Measurements from ENCODE around the gene RGS19.
A peak's percentile ranks its signal among the peaks of the same experiment; 100 is the strongest.

The RGS19 gene

DNA sequence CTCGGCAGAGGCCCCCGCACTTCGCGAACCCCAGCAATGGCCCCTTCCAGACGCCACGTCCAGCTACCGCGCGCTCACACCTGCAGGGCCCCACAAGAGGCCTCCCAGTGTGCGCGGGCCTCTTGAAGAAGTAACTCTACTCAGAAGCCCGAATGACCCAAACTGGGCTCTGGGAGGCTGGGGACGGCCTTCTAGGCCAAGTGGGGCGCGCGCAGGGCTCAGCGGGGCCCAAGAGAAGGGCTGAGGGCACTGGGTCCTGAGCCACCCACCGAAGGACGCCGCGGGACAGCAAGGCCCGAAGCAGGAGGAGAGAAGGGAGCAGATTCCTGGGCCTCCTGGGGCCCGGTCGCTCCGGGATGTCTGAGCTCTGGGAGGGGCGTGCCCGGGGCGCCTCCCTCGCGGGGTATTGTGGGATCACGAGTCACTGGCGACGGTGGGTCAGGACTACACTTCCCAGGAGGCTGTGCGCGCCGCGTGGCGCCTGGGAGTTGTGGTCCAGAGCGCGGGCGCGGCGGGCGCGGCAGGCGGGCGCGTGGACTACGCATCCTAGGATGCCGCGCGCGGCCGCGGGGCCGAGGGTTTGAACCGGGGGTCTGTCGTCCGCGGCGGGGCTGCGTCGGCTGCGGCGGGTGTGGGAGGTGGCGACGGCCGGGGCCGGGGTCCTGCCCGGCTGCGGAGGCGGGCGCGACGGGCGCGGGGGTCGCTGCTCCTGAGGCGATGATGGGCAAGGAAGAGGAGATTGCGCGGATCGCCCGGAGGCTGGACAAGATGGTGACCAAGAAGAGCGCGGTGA is 16.5 kb downstream of the RGS19 start, which contains the start of gene TCEA2:
TCEA2 (plus strand) TSS at position 603 of the 793 bp plus-strand sequence; CDS start at position 718, 115 bp downstream.
- DNase-seq, result peak; percentile 97

DNA sequence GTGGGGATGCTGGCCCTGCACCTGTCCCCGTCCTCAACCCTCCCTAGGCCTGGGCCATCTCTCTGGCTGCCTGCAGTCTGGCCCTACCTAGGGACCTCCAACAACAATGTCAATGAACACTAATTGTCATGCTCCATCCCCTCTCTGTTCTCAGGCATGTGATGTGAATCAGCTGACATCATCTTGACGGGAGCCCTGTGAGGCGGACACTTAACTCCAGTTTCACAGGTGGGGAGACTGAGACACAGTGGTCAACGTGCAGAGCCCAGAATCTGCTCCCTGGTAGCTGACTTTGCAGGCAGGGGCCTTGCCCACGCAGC is 17.1 kb downstream of the RGS19 start:
- DNase-seq, result no peak

DNA sequence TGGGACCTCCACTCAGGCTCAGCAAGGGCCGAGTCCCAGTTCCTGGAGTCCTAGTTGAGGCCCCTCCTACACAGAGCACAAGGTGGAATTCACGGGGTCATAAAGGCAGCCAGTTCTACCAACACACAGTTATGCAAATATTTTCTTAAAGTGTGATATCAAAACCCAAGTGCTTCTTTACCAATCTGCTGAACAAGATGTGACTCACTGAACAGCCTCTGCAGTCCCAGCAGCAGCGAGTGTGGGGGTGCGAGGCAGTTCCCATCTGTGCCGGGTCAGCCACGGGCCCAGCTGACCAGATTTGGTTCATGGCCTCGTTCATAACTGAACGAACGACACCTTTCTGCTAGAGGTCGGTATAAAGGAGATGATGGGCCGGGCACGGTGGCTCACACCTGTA is 20.8 kb downstream of the RGS19 start:
- no peak for DNase-seq

DNA sequence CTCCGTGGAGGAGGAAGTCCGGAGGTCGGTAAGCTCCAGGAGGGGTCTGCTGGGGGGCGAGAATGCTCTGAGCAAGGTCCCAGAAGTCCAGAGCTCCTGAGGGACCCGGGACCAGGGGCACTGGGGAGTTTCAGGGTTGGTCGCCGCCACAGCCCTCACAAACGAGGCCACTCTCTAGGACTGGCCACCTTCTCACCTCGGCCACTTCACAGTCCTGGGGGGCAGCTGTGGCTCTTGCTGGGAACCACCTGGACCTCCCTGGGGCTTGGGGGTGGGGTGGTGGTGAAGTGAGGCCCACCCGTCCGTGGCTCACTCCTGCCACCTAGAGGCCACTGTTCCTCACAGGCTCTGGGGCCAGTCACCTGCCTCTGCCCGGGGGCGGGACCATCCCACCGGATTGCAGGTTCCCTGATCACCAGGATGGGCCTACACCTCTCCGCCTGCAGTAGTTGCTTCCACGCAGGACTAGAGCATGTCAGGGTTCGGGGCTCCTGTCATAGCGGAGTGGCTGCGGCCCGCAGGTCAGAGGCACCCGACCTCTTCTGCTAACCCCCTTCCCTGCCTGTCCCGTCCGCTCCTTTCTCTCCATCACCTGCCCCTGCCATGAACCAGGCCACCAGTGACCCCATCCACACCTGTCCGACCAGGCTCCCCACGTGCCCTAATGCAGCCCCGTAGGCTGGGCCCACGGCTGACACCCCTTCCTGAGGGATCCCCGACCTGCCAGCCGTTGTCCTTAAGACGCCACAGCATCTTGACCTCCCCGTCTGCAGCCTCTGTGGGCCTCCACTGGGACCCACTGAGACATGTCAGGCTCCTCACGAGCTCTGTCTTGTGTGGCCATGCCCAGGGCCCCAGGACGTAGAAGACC is 21.5 kb downstream of the RGS19 start:
- DNase-seq, result peak; percentile 80

DNA sequence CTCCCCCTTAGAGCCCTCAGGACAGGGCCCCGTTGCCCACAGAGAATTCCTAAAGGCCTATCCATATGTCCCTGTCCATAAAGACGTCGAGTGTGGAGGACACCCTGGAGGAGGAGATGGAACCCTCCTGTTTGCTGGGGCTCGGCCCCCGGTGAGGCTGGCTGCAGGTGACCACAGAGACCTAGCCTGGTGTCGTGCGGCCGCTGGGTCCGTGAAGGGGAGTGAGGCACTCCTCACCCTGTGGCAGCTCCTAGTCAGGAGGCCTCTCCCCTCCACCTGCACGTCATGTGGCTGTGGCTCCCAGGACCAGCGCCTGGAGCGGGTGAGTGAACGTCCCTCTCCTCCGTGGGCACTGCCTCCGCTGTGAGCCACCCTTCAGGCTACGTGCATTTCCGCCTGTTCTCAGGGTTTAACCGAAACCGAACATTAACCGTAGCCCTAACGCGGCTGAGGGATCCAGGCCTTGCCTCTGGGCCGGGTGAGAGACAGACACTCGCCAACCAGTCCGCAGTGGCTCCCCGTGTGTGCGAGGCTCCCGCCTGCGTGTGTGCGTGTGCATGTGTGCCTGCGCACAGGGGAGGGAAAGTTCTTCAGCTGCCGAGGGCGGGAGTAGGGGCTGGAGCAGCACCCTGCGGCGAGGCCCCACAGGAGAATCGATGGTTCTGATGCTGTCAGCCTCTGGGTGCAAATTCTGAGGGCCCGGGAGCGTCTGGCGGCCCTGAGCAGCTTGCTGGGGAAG is 22.3 kb downstream of the RGS19 start:
- no peak for DNase-seq

DNA sequence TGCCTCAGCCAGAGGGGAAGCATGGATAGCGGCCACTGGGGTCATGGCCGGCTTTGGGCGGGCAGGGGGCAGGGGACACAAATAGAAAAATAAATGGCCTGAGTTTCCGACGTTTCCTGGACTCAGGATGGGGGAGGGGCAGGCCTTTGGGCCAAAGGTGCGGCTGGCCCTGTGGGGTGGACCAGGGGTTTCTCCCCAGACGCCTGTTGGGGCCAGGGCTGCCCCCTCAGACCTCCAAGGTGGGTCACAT is 22.8 kb downstream of the RGS19 start:
- DNase-seq, result no peak

DNA sequence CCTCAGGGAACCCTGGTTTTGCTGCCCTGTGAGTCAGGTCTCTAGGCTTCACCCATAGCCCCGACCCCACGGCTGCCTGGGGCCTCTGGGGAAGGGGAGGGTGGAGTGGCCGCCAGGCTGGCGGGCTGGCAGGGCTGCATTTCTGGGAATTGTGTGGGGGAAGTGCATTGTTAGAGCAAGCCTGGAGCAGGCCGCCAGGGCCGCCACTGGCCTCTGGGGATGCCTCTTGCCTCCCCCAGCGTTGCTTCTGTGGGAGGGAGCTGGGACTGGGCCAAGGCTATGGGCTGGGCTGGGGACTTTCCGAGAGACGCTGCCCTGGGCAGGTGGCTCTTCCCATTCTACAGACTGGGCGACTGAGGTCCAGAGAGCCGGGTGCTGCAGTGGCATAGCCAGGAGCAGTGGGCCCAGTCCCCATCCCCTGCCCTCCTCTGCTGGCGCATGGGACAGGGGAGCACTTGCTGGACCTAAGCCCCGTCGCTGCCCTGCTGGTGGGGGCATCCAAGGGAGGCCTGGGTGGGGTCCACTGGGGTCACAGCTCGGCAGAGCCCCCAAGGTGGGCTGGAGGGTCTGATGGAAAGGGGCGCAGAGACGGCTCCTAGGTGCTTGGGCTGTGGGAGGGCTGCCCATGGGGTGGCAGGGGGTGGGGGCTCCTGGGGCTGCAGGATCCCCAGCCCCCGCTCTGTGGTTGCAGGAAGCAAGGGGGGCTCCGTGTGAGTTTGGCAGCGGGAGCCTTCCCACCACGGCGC is 23.3 kb downstream of the RGS19 start:
- DNase-seq, result no peak

DNA sequence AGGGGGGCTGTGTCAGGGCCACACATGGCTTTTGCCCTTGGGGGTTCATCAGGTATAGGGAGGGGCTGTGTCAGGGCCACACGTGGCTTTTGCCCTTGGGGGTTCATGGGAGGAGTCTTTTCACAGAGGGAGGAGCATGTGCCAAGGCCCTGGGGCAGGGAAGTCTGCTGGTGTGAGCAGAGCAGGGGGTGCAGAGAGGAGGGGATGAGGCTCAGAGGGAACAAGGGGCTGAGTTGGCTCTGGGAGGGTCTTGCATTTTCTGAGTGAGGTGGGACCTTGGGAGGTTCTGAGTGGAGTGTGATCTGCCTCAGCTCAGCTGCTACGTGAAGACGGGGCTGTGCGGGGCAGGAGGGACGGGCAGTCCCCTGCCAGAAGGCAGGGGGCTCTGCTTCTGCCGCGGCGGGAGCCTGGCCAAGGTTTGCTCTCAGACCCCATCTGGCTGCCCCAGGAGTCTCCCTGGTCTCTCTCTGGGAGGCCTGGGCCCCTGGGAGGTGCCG is 23.9 kb downstream of the RGS19 start:
- no peak for DNase-seq

DNA sequence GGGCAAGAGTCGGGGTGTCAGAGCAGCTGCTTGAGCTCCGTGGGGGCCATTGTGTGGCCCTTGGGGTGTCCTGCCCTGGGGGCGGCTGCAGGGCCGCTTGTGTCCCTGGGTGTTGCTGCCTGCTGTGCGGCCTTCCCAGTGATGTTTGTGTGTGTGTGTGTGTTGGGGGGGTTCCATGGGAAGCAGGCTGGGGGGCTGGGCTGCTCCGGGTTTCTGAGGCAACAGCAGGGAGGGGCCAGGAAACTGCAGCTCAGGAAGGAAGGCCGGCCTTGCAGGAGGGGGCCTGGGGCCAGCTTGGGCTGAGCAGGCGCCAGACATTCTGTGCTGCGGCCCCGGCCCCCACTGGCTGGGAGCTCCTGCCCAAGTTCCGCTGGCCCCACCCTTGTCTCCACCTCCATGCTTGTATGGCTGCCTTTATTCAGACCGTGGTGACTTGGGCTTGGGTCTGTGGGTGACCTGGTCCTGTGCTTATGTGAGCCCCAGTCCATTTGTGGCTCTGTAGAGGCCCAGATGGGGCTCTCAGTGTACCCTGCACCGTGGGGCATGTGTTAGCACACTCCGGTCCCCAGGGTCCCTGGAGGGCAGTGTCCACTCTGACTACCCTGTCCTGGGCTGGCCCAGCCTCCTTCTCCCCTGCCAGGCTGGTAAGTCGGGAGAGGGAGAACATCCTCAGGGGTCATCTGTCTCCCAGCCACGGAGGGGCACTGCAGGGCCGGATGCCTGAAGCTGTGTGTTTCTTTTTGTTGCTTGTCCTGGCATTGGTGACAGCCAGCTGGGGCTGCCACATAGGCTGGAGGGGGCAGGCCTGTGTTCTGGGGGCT is 25.3 kb downstream of the RGS19 start:
- DNase-seq, result peak; percentile 84

DNA sequence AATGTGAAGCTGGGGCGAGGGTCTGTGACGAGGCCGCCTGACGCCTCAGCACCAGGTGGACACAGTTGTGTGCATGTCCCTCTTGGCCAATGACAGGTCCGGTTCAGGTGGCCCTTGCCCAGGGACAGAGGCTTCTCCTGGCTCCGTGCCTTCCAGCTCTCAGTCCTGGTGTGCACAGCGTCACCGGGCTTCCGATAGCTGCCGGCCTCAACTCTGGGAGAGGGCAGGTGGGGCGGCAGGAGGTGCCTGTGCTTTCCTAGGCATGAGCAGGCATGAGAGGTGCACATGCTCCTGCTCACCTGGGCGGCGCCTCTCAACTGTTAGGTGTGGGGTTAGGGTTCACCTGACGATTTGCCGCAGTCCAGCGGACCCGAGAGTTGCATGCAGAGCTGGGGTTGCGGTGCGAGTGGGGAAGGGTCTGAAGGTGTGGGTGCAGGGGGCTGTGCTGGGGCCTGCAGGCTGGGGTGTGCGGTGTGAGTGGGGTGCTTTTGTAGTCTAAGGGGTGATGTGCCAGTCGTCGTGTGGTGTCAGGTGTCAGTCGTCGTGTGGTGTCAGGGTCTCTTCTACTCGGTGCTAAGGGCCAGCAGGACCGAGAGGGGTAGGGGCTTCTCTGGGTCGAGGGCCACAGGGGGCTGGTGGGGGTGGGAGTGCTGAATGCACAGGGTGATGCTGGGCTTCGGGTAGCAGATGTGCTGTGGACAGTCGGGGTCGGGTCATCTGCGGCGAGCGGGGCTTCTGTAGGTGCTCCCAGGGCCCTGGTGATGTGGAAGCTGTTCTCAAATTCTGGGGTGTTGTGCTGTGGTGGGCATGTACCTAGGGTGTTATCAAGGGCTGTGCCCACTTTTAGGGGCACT is 26.1 kb downstream of the RGS19 start:
- no peak for DNase-seq

DNA sequence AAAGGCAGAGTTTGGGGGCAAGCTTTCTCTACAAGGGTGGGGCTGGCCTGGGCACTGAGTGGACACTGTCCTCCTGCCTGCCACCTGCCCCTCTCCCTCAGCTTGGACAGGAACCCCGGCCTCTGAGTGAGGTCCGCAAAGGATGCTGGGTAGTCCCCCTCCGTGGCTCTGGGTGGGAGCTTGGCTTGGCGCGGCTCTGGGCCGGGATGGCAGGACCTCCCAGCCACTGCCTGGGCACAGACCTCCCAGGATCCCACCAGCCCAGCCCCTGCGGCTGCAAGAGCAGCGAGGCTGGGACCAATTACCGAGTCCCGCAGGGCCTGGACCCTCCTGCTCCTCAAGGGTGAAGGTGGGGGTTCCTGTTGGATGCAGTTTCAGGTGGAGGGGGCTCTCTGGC is 27.0 kb downstream of the RGS19 start:
- DNase-seq, result no peak

DNA sequence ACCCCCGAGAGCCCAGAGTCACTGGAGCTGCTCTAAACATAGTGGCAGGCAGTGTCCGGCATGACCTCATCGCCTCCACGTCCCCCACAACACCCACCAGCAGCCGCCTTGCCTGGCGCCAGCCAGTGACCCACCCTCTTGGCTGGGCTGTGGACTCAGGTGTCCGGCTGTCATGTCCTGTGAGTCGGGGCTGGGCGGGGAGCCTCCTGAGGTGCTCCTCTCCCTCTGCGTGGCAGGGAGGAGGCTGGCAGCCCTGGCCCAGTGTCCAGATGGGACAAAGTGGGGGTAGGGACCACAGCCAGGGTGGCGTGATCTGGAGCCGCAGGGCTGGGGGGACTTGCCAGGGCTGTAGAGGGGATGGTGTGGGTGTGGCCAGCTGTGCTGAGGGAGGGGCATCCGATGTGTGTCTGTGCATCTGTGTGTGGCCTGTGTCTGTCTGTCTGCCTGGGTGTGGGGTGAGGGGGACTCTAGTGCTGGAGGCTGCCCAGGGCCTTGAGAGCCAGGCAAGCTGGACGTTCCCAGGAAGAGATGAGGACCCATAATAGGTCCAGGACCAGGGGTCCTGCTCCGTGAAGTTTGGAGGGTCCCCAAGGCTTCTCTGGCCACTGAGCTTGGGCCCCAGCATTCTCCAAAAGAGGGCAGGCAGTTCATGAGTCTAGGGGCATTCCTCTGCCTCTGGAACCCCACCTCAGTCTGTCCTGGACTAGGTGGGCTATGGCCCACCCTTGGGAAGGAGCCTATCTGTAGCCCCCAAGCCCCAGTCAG is 27.6 kb downstream of the RGS19 start:
- DNase-seq, result no peak

DNA sequence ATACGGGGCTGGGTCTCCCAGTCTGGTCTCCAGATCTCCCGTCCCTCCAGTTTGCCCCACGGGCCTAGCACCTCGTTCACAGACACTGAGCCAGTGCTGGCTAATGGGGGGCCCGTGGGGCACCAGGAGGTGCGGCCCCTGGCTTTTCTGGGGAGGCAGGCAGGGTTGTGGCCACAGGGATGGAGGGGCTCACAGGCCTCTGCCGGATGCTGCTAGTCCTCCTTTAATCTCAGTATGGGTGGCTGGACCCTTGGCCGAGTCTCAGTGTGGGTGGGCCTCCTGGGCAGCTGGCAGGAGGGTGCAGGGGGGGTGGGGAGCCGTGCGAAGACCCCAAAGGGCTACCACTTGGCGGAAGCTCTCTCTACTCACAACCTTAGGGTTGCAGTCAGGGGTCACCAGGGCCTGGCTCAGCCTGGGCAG is 28.3 kb downstream of the RGS19 start:
- no peak for DNase-seq

DNA sequence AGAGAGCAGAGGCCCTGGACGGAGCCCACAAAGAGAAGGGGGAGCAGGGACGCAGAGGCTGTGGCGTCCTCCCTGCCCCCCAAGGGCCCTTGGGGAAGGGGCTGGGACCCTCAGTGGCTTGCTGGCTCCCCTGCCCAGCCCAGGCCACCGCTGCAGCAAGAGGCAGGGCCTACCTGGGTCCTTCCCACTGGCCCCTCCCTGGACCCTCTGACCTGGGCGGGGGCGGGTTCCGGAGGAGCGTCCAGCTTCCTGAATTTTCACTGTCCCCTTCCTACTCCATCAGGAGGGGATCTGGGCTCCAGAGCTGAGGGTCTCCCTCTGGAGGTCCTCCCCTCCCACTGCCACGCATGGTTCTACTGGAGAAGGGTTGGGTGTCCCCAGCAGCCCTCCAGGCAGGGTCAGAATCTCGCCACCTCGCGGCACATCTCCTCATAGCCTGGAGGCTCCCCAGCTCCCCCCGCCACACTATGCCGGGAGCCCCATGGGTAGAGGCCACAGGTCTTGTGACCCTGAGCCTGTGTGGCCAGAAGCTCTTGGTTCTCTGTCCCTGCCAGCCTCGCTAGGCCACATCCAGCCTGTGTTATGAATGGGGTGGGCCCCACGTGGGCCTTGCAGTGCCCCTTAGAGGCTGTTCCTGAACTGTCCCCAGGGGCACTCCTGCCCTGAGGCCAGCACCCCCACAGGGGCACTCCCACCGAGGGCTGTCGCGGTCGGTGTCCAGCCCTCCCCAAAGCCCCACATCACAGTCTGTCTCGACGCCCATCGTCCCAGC is 28.9 kb downstream of the RGS19 start:
- DNase-seq, result no peak

DNA sequence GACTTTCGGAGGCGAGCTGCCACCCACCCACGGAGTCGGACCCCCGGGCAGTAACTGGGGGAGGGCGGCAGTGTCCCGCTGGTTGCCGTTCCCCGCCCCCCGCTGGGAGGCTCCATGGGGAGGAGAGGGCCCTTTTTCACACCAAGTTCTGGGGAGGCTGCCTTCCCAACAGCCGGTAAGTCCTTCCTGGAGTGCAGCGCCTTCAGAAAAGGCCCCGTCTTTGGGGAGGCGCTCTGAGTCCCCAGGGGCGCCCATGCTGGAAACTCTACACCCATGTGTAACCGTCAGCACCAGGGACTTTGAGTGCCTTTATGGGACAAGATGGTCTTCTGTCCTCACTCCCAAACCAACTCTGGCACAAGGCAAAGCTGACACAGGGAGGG is 29.4 kb downstream of the RGS19 start:
- DNase-seq, result no peak

DNA sequence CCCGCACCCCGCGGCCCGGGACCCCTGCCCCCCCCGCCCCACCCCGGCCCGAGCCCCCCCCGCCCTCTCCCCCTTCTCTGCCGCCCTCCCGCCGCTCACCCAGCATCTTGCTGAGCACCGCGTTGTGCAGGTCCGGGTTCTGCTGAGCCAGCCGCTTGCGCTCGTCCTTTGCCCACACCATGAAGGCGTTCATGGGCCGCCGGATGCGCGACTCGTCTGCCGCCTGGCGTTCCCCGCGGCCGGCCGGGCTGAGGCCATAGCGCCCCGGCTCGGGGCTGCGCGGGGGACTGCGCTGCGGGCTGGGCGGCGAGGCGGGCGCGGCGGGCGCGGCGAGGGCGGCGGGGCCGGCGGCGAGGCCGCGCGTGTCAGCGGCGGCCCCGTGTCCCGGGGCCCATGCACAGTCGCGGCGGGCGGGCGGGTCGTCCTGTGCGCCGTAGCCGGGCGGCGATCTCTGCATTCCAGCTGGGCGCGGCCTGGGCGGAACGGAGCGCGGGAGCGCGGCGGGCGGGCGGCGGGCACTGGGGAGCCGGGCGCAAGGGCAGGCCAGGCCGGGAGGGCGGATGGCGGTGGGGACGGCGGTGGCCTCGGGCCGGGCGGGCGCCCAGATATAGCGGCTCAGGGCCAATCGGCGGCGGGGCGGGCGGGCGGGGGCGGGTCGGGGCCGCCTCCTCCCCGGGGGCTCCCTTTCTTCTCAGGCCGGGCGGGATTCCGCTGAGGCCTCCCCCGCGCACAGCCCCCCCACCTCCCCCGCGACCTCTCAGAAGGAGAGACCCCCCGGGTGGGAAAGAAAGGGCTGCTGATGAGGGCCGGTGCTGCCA is 30.0 kb downstream of the RGS19 start, which contains the start of gene SOX18:
SOX18 (minus strand) TSS at position 580 of the 818 bp plus-strand sequence; CDS start at position 457, 123 bp downstream.
- no peak for DNase-seq

DNA sequence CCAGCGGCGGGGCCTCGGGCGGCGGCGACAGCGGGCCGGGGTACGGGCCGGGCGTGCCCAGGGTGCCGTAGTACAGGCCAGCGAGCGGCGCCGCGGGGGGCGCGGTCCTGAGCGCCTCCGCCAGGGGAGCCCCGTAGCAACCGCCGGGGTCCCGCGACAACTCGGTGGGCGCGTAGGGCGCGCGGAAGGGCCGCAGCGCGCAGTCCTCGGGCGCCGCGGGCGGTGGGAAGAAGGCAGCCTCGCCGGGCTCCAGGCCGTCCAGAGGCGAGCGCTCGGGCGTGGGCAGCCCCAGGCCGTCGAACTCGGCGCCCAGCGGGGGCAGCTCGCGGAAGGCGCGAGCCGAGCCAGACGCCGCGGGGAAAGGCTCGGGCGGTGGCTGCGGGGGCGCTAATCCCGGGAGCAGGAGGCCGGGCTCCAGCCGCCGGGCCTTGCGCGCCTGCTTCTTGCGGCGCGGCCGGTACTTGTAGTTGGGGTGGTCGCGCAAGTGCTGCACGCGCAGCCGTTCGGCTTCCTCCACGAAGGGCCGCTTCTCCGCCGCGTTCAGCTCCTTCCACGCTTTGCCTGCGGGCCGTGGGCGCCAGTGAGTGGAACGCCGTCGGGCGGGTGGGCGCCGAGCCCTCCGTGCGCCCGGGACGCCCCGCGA is 30.8 kb downstream of the RGS19 start:
- no peak for DNase-seq

DNA sequence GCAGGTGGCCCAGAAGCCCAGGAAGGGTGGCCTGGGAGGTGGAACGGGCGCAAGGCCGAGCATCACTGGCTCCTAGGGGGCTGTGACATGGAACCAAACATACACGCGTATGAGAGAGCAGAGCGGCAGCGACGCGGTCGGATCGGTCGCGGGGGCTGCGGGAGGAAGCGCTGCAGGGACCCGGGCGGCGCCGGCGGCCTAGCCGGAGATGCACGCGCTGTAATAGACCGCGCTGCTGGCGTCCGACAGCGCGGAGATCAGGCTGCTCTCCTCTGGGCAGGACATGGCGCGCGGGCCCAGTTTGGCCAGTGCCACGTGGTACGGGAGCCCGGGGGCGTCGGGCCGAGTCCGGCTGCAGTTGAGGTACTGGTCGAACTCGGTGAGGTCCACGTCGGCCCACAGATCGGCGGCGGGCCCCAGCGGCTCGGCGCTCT is 31.3 kb downstream of the RGS19 start:
- no peak for DNase-seq
